ENCODE data around the gene FARP1.

Gene FARP1

DNA sequence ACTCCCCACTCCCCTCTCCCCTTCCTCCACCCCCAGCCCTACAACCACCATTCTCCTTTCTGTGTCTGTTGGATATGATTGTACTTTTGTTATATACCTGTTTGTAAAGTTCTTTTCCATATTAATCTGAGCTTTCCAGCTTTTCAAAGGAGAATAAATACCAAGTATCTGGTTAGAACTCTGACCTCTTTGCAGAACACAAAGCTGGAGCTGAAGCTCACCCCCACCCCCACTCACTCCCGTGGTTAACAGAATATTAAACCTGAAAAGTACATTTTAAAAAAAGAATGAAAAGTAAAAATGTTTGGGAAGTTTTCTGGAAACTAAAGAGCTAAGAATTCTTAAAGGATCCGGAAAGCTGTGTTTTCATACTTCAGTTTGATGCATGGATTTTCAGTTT lies 189.3 kb downstream of the FARP1 start:
- DNase-seq (ENCODE audit: low read depth) = no peak

- no peak for DNase-seq (ENCODE audit: low read depth)
Observed at GRCh38 chr13:98332691-98333090, 189.8 kb downstream of the FARP1 start.

- DNase-seq (ENCODE audit: low read depth) = no peak
Observed at GRCh38 chr13:98333486-98333885, 190.6 kb downstream of the FARP1 start.

DNA sequence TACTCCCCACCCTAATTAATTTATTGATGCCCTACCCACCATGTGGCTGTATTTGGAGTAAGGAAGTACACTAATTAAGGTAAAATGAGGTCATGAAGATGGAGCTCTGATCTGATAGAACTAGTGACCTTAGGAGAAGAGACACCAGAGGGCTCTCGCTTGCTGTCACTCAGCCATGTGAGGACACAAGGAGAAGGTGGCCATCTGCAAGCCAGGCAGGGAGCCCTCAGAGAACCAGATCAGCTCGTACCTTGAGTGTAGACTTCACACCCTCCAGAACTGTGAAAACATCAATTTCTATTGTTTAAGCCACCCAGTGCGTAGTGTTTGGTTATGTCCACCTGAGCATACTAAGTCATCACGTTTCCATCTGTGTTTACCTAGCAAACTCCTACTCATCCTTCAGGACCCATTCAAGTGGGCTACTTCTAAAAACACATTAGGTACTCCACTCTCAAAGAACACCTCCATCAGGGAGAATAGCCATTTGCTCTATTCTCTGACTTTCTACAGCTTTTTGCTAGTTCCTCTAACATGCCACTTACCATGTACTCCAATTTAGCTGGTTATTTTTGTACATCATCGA lies 191.8 kb downstream of the FARP1 start:
- DNase-seq (ENCODE audit: low read depth) = no peak

- DNase-seq (ENCODE audit: low read depth) = no peak
Observed at GRCh38 chr13:98335721-98336120, 192.8 kb downstream of the FARP1 start.

- no peak for DNase-seq (ENCODE audit: low read depth)
Observed at GRCh38 chr13:98338310-98338709, 195.4 kb downstream of the FARP1 start.

DNA sequence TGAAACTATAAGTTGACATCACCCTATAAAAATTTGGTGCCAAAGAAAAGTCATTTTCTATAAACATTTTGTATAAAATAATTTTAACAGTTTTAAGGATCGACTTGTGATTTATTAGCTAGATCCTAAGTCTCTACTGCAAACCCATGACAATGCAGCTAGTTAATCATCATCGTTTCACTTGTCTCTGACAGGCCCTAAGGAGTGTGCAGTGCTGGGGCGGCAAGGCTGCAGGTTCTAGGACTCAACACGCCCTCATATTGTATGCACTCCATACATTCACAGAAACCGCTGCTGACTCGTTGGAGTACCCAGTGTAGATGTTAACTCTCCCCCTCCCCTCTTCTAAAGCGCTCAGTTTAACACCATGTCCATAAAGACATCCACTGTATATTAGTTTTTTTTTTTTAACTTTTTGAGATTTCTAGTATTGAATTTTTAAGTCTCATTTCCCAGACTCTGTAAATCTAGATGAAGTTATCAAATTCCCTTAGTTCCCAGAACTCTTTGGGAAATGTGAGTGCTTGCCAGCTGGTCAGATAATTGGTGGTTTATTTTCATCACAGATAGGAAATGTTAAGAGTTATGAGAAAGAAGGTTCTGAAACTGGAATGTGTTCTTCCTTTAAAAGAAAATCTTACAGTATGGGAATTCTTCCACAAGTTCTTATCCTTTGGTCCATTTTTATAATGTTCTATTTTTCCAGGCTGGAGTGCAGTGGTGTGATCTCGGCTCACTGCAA lies 197.0 kb downstream of the FARP1 start:
- DNase-seq (ENCODE audit: low read depth) = peak; percentile 54

GRCh38 chr13:98342953-98343352 lies 200.1 kb downstream of the FARP1 start:
- DNase-seq (ENCODE audit: low read depth) = no peak

DNA sequence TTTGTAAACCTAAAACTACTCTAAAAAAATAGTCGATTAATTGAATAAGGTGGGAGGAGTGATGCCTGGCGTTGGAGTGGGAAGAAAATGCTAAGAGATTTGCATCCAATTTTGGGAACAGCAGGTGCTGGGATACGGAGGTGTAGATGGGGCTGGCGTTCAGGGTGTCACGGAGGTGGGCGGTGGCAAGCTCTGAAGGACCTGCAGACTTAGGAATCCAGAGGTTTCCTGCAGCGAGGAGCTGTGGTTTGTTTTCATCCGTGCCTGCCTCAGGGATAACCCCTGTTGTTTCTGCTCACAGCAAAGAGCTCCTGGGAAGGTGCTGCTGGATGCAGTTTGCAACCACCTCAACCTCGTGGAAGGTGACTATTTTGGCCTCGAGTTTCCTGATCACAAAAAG lies 200.6 kb downstream of the FARP1 start:
- DNase-seq (ENCODE audit: low read depth) = no peak

DNA sequence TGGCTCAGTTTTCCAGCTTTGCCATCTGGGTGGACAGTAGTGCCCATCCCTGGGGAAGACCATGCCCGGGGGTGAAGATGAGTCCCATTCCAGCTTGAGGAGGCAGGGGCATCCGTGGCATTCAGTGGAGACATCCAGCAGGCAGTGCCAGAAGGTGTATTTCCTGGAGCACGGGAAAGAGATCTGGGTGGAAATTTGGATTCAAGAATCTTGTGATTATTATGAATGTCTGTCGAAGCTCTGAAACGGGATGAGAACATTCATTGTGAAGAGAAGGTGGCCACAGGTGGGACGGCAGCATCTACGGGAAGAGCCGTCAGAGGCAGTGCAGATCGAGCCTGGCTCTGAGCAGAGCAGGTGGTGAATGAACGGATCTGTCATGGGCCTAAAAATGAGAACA lies 201.5 kb downstream of the FARP1 start:
- DNase-seq (ENCODE audit: low read depth) = no peak

GRCh38 chr13:98345107-98345935 lies 202.4 kb downstream of the FARP1 start:
- DNase-seq (ENCODE audit: low read depth) = no peak

DNA sequence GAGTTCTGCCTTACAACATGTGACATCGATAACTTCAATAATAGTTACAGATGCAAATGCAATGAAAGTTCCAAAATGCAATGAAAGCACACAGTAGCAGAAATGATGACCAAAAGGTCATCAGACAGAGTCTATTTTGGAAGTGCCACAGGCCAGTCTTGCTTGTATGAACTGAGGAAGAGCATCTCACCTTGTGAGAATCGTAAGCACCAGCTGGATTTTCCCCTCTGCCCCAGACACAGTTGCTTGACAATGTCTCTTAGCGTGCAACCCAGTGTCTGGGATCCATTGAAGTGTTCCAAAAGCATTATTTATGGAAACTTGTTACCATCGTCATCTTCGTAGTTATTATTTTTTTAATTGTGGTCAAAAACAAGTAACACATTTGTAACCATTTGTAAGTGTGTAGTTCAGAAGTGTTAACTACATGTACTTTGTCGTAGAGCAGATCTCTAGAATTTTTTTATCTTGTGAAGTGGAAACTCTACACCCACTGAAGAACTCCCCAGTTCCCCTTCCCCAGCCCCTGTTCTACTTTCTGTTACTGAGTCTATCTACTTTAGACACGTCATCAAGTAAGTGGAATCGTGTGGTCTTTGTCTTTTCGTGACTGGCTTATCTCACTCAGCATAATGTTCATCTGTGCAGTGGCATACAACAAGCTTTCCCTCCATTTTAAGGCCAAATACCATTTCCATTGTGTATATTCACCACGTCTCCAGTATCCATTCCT lies 204.2 kb downstream of the FARP1 start:
- no peak for DNase-seq (ENCODE audit: low read depth)

- no peak for DNase-seq (ENCODE audit: low read depth)
Observed at GRCh38 chr13:98347756-98348155, 204.9 kb downstream of the FARP1 start.

- no peak for DNase-seq (ENCODE audit: low read depth)
Observed at GRCh38 chr13:98348466-98349200, 205.7 kb downstream of the FARP1 start.

GRCh38 chr13:98349731-98350305 lies 206.9 kb downstream of the FARP1 start:
- no peak for DNase-seq (ENCODE audit: low read depth)

DNA sequence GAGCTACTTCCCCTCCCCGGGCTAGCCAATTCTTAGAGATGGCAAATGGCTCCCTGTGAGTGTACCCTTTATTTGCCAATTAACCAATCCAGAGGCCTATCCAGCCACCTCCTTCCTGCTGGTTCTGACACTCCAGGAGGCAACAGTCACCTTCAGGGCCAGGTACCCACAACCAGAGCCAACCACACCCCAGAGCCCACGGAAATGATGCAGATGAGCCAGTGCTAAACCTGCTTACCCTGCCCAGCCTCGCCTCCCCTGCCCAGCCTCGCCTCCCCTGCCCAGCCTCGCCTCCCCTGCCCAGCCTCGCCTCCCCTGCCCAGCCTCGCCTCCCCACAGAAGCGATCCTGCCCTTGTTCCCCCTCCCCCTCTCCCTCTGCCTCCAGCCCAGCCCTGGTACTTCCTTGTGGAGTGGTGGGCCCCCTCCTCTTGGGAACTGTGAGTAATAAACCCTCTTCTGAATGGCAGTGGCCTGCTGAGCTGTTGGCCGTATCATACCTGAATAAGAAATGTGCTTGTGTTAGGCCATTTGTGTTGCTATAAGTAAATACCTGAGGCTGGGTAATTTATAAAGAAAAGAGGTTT lies 207.9 kb downstream of the FARP1 start:
- no peak for DNase-seq (ENCODE audit: low read depth)

GRCh38 chr13:98351636-98352035 lies 208.7 kb downstream of the FARP1 start:
- DNase-seq (ENCODE audit: low read depth) = no peak

DNA sequence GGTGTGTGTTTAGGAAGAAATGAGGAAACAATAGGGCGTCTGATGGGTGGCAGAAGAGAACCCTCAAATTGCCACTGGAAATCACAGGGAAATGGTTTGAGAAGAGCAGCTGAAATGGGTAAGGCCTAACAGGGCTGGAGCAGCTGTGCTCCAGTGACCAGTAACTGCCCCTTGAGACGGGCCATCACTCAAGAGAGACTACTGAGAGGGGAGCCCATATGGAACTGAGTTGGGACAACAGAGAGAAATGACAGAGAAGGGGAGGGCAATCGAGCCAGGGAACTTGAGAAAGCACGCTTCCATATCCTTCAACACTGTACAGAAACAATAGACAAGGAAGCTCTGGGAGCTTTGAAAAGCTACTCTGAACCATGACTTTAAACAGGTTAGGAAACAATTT lies 209.3 kb downstream of the FARP1 start:
- no peak for DNase-seq (ENCODE audit: low read depth)

- DNase-seq (ENCODE audit: low read depth) = peak; percentile 76
Observed at GRCh38 chr13:98353750-98354149, 210.9 kb downstream of the FARP1 start.

DNA sequence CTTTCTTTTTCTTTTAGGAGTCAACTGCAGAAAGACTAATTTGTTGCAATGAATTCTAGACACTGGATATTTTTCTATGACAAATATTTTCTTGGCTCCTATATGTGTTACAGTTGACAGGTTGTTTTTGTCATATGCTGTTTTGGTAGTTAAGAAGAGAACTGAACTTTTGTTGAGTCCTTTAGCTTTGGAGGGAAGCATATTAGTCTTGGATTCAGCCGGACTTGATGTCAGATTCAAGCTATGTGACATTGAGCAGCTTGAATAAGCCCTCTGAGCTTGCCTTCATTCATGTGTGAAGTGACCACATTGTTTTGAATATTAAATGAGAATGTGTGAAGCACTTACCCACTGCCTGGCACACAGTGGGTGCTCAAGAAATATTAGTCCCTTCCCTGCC lies 216.0 kb downstream of the FARP1 start:
- DNase-seq (ENCODE audit: low read depth) = no peak

- DNase-seq (ENCODE audit: low read depth) = no peak
Observed at GRCh38 chr13:98360545-98360944, 217.7 kb downstream of the FARP1 start.
